AG04449 (cell line): ENCODE results near the gene AFAP1L2.

Experiments
- CTCF ChIA-PET: fragments of 350-600 bp; formaldehyde crosslinking; extraction: SDS; loops from one replicate; lab custom pipeline; 2021; ENCODE audit warnings: antibody characterized with exemption; lab: Yijun Ruan, JAX
- POLR2A ChIA-PET: fragments of 400-600, 350-600 bp; formaldehyde crosslinking; extraction: SDS; loops from one replicate; lab custom pipeline; 2020; ENCODE audit warnings: antibody characterized with exemption, inconsistent platforms; lab: Yijun Ruan, JAX
- DNase-seq: peaks from one replicate; pipeline ENCODE4 v3.0.0-alpha.2; 2010; ENCODE audit warnings: low read depth, low spot score
- H3K4me3 ChIP-seq: 2 replicates; pipeline ENCODE4 v1.5.1; 2011; ENCODE audit warnings: low read depth, mild to moderate bottlenecking, control low read depth, low read length
- TF ChIP-seq, protein P1 (sequence below): IDR thresholded peaks from one replicate; pipeline ENCODE4 v1.5.1; 2011; ENCODE audit warnings: mild to moderate bottlenecking, moderate library complexity, low read length, control low read depth, inconsistent platforms; ENCODE audit not compliant: insufficient read depth; ENCODE audit errors: missing control alignments

Gene AFAP1L2

GRCh38 chr10:114347791-114348190, 56.5 kb downstream of the AFAP1L2 start:
- POLR2A ChIA-PET: no interaction called here
- CTCF ChIA-PET: no interaction called here
- no peak for DNase-seq
- TF ChIP-seq, protein P1, sequence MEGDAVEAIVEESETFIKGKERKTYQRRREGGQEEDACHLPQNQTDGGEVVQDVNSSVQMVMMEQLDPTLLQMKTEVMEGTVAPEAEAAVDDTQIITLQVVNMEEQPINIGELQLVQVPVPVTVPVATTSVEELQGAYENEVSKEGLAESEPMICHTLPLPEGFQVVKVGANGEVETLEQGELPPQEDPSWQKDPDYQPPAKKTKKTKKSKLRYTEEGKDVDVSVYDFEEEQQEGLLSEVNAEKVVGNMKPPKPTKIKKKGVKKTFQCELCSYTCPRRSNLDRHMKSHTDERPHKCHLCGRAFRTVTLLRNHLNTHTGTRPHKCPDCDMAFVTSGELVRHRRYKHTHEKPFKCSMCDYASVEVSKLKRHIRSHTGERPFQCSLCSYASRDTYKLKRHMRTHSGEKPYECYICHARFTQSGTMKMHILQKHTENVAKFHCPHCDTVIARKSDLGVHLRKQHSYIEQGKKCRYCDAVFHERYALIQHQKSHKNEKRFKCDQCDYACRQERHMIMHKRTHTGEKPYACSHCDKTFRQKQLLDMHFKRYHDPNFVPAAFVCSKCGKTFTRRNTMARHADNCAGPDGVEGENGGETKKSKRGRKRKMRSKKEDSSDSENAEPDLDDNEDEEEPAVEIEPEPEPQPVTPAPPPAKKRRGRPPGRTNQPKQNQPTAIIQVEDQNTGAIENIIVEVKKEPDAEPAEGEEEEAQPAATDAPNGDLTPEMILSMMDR: no peak
- H3K4me3 ChIP-seq: no peak overlapping the region

DNA sequence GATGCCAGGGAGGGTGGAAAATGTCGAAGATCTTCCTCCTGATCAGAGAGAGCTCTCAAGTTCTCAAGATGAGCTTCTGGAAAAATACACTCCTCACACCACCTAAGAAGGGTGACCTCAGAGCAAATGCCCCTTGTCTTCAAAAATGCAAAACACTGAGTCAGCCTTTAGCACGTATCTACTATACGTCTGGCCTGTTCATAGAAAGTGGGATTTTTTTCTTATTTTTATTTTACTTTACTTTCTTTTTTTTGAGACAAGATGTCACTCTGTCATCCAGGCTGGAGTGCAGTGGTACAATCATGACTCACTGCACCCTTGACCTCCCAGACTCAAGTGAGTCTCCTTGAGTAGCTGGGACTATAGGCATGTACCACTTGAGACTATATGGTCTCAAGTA, 57.1 kb downstream of the AFAP1L2 start:
- TF ChIP-seq, protein P1: no peak
- no peak for DNase-seq
- no peak overlapping the region for H3K4me3 ChIP-seq
- CTCF ChIA-PET: no interaction called here
- POLR2A ChIA-PET: no interaction called here

DNA sequence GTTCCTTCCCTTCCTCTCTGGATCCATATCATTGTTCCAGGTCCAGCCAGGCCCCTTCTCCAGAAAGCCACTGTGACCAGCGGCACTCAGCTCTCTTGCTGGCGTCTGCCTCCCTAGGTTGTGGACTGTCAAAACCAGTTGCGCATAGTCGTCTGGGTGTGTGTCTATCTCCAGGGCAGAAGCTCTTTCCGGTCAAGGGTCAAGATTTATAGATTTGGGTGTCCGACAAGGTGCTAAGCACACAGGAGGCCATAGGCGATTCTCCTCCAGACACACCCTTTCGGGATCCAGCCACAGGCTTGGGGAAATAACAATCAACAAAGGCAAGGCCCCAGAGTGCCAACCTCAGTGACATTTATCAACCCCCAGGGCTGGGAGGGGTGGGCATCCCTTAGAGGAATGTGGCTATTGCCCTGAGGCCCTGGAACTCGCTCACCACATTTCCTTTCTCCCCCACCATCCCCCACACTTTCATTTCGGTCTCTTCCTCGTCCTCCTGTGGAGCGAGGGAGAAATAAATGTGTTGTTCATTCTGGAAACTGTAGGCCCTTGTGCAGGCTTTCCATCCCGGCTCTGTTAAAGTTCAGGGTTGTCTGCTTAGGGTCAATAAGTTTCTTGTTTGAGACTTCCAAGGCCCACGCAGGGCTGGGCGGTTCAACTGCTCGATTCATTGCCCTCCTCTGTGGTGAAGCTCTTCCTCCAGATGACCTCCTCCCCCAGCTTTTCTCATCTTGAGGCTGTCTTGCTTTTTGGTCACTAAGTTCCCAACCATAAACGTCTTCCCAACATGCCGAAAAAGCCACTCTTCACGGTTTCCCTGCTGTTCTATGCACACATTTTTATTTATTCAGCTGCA, 57.9 kb downstream of the AFAP1L2 start:
- no peak overlapping the region for H3K4me3 ChIP-seq
- CTCF ChIA-PET: no interaction called here
- POLR2A ChIA-PET: no interaction called here
- TF ChIP-seq, protein P1: no peak
- DNase-seq: no peak

GRCh38 chr10:114345701-114346100, 58.6 kb downstream of the AFAP1L2 start:
- TF ChIP-seq, protein P1: no peak
- no peak for DNase-seq
- ChIA-PET CTCF (no interaction called here), POLR2A (interaction anchor here (0.6 kb wide), 1 partner anchor 15 kb away, joined by 3 read pairs; no protein-coding TSS in a partner anchor)
- no peak overlapping the region for H3K4me3 ChIP-seq

GRCh38 chr10:114343623-114344505, 60.4 kb downstream of the AFAP1L2 start:
- DNase-seq: no peak
- CTCF ChIA-PET: no interaction called here
- no peak overlapping the region for H3K4me3 ChIP-seq
- POLR2A ChIA-PET: no interaction called here
- TF ChIP-seq, protein P1: no peak

GRCh38 chr10:114342976-114343375, 61.3 kb downstream of the AFAP1L2 start:
- no peak overlapping the region for H3K4me3 ChIP-seq
- CTCF ChIA-PET: no interaction called here
- TF ChIP-seq, protein P1: no peak
- POLR2A ChIA-PET: no interaction called here
- no peak for DNase-seq
